CD4-positive, alpha-beta memory T cell (primary cell): ENCODE measurements around the gene DDAH2. TPM values are rescaled to one million over a fixed set of nuclear protein-coding genes. Genes with fewer than 3 reads are reported as not detected.

Experiments used
- CTCF ChIA-PET: fragments of 350-600 bp; sonication (Branson Sonifier 250); formaldehyde crosslinking; loops from one replicate; lab custom pipeline; 2021; ENCODE audit warnings: inconsistent platforms; ENCODE audit not compliant: partially characterized antibody; lab: Charles Lee
- POLR2A ChIA-PET: fragments of 350-600 bp; sonication (Branson Sonifier 250); formaldehyde crosslinking; loops from one replicate; lab custom pipeline; 2021; ENCODE audit not compliant: partially characterized antibody; lab: Charles Lee
- DNase-seq, 5 donors: peaks; one replicate each; pipeline versions ENCODE4 v3.0.0 to v3.0.0-alpha.2; 2020 to 2022; ENCODE audit warnings: mixed read lengths in 1 of 5
- H3K27ac ChIP-seq: one replicate; pipeline ENCODE4 v1.7.0; 2013; ENCODE audit warnings: low read depth, low read length
- H3K27me3 ChIP-seq: 2 replicates; pipeline ENCODE4 v1.7.0; 2013; ENCODE audit warnings: mild to moderate bottlenecking, low read length, moderate library complexity; ENCODE audit not compliant: insufficient read depth
- H3K36me3 ChIP-seq: 2 replicates; pipeline ENCODE4 v1.7.0; 2013; ENCODE audit warnings: mild to moderate bottlenecking, low read length, moderate library complexity; ENCODE audit not compliant: insufficient read depth
- H3K4me1 ChIP-seq: 2 replicates; pipeline ENCODE4 v1.7.0; 2013; ENCODE audit warnings: mild to moderate bottlenecking, low read length, moderate library complexity; ENCODE audit not compliant: insufficient read depth
- H3K4me3 ChIP-seq, 2 donors: one replicate each; pipeline ENCODE4 v1.7.0; 2013; ENCODE audit warnings: low read length in 2 of 2, mild to moderate bottlenecking in 1 of 2
- H3K9me3 ChIP-seq, 2 donors: one replicate each; pipeline ENCODE4 v1.7.0; 2013; ENCODE audit warnings: low read length in 2 of 2, control low read depth in 1 of 2; ENCODE audit not compliant: control insufficient read depth in 1 of 2
- H3K27ac Mint-ChIP-seq, 7 donors: one replicate each; pipeline ENCODE4 v1.8.0; 2020 to 2021; ENCODE audit warnings: mixed read lengths in 7 of 7, mild to moderate bottlenecking in 6 of 7, inconsistent platforms in 3 of 7, moderate library complexity in 3 of 7
- H3K27me3 Mint-ChIP-seq, 2 donors: one replicate each; pipeline ENCODE4 v1.8.0; 2020 to 2021; ENCODE audit warnings: mixed read lengths in 2 of 2
- H3K36me3 Mint-ChIP-seq, 2 donors: one replicate each; pipeline ENCODE4 v1.8.0; 2020 to 2021; ENCODE audit warnings: mixed read lengths in 2 of 2, inconsistent platforms in 1 of 2, mild to moderate bottlenecking in 1 of 2
- H3K4me1 Mint-ChIP-seq, 4 donors: one replicate each; pipeline ENCODE4 v1.8.0; 2020 to 2021; ENCODE audit warnings: mixed read lengths in 4 of 4, mild to moderate bottlenecking in 1 of 4
- H3K4me3 Mint-ChIP-seq, 8 donors: one replicate each; pipeline ENCODE4 v1.8.0; 2020 to 2021; ENCODE audit warnings: mixed read lengths in 8 of 8, mild to moderate bottlenecking in 7 of 8, moderate library complexity in 6 of 8, inconsistent platforms in 3 of 8
- H3K9me3 Mint-ChIP-seq, 8 donors: one replicate each; pipeline ENCODE4 v1.8.0; 2020 to 2021; ENCODE audit warnings: mixed read lengths in 8 of 8, mild to moderate bottlenecking in 5 of 8, inconsistent platforms in 3 of 8, moderate library complexity in 1 of 8
- intact Hi-C: fragments of 100-400 bp; cut with micrococcal nuclease; formaldehyde crosslinking; loops from one replicate; pipeline ENCODE4 v1.15.1; 2023
- polyA plus RNA-seq, 2 donors: library from polyadenylated mRNA; unstranded; fragments of 300-500 nt; fragmentation: Illumina TruSeq; gene quantifications; one replicate each; pipeline ENCODE4 v1.2.3, GENCODE V29; 2021
- total RNA-seq, 2 experiments: library from RNA; stranded (reverse); gene quantifications; one replicate each; pipeline ENCODE4 v1.2.3, GENCODE V29; 2021

Gene DDAH2
- total and polyA plus RNA-seq, 4 experiments from 2014 or later, result 5.4 to 19.8 (median 11.9) TPM

GRCh38 chr6:31692353-31692752 lies 36.7 kb downstream of the DDAH2 start:
- Histone ChIP-seq H3K27ac (no peak overlapping the region), H3K9me3 (no peaks in the 10 kb centered on the region), H3K4me3 (no peak overlapping the region), H3K27me3 (no peaks in the 10 kb centered on the region), H3K4me1 (peaks cover 2% of the 10 kb centered on the region), H3K36me3 (peaks cover 65% of the 10 kb centered on the region)
- H3K27ac Mint-ChIP-seq, result peak overlapping the region in 5 of 7 donors; percentile 7 to 63 (median 27)
- CTCF ChIA-PET, result interaction anchor here (1.1 kb wide), 1 partner anchor 78 kb away, joined by 3 read pairs; no protein-coding TSS in a partner anchor
- H3K27me3 Mint-ChIP-seq, result no peaks in the 10 kb centered on the region
- no peaks in the 10 kb centered on the region for H3K9me3 Mint-ChIP-seq
- H3K4me1 Mint-ChIP-seq, result peaks cover 2 to 4% (median 2%) of the 10 kb centered on the region in 4 donors
- H3K36me3 Mint-ChIP-seq, result peaks cover 25 to 70% of the 10 kb centered on the region in 2 donors
- POLR2A ChIA-PET, result interaction anchor here (1.0 to 3.0 kb wide), 4 partner anchors 10 to 182 kb away, joined by 3 to 15 read pairs (median 4); partner anchors contain the start of gene ABHD16A
- H3K4me3 Mint-ChIP-seq, result no peak overlapping the region
- intact Hi-C loops, result no loop called here
- no peak for DNase-seq

- DNase-seq, result no peak
- Histone ChIP-seq H3K9me3 (no peaks in the 10 kb centered on the region), H3K36me3 (peaks cover 63% of the 10 kb centered on the region), H3K4me1 (no peaks in the 10 kb centered on the region), H3K27me3 (no peaks in the 10 kb centered on the region), H3K4me3 (no peak overlapping the region), H3K27ac (no peak overlapping the region)
- H3K36me3 Mint-ChIP-seq, result peaks cover 22 to 69% of the 10 kb centered on the region in 2 donors
- intact Hi-C loops, result no loop called here
- POLR2A ChIA-PET, result interaction anchor here (1.0 to 1.4 kb wide), 3 partner anchors 11 to 132 kb away, joined by 3 read pairs; no protein-coding TSS in a partner anchor
- no peaks in the 10 kb centered on the region for H3K27me3 Mint-ChIP-seq
- CTCF ChIA-PET, result interaction anchor here (1.1 to 1.3 kb wide), 4 partner anchors 31 to 144 kb away, joined by 3 to 4 read pairs (median 3); partner anchors contain the start of gene MPIG6B
- no peak overlapping the region for H3K4me3 Mint-ChIP-seq
- H3K9me3 Mint-ChIP-seq, result no peaks in the 10 kb centered on the region
- H3K4me1 Mint-ChIP-seq, result peaks cover 0 to 3% (median under 1%) of the 10 kb centered on the region in 4 donors
- peak overlapping the region in 1 of 7 donors; percentile 21 for H3K27ac Mint-ChIP-seq
Observed at GRCh38 chr6:31691564-31692108, 37.5 kb downstream of the DDAH2 start.

GRCh38 chr6:31691078-31691463 lies 38.0 kb downstream of the DDAH2 start:
- Histone ChIP-seq H3K27ac (no peak overlapping the region), H3K27me3 (no peaks in the 10 kb centered on the region), H3K36me3 (peaks cover 62% of the 10 kb centered on the region), H3K4me1 (no peaks in the 10 kb centered on the region), H3K4me3 (no peak overlapping the region), H3K9me3 (no peaks in the 10 kb centered on the region)
- H3K4me3 Mint-ChIP-seq, result no peak overlapping the region
- POLR2A ChIA-PET, result interaction anchor here (1.0 to 1.6 kb wide), 3 partner anchors 11 to 173 kb away, joined by 3 to 4 read pairs (median 3); no protein-coding TSS in a partner anchor
- intact Hi-C loops, result no loop called here
- no peaks in the 10 kb centered on the region for H3K9me3 Mint-ChIP-seq
- peaks cover 24 to 70% of the 10 kb centered on the region in 2 donors for H3K36me3 Mint-ChIP-seq
- peak overlapping the region in 3 of 7 donors; percentile 61 to 83 (median 77) for H3K27ac Mint-ChIP-seq
- H3K27me3 Mint-ChIP-seq, result no peaks in the 10 kb centered on the region
- H3K4me1 Mint-ChIP-seq, result peaks cover 0 to 3% (median under 1%) of the 10 kb centered on the region in 4 donors
- CTCF ChIA-PET, result interaction anchor here (1.0 to 1.3 kb wide), 5 partner anchors 32 to 185 kb away, joined by 3 to 4 read pairs (median 3); partner anchors contain the start of gene MPIG6B
- no peak for DNase-seq

GRCh38 chr6:31690231-31691077 lies 38.6 kb downstream of the DDAH2 start:
- no peaks in the 10 kb centered on the region for H3K27me3 ChIP-seq
- no peak for DNase-seq
- H3K9me3 ChIP-seq, result no peaks in the 10 kb centered on the region
- no peak overlapping the region for H3K4me3 ChIP-seq
- Mint-ChIP-seq H3K27ac (peak overlapping the region in 6 of 7 donors; percentile 9 to 83 (median 62)), H3K4me1 (peaks cover 0 to 3% (median under 1%) of the 10 kb centered on the region in 4 donors), H3K36me3 (peaks cover 25 to 71% of the 10 kb centered on the region in 2 donors), H3K4me3 (no peak overlapping the region), H3K27me3 (no peaks in the 10 kb centered on the region), H3K9me3 (no peaks in the 10 kb centered on the region)
- intact Hi-C loops, result no loop called here
- no peaks in the 10 kb centered on the region for H3K4me1 ChIP-seq
- peaks cover 66% of the 10 kb centered on the region for H3K36me3 ChIP-seq
- ChIA-PET CTCF (interaction anchor here (1.0 to 1.9 kb wide), 8 partner anchors 9 to 185 kb away, joined by 3 to 5 read pairs (median 3); partner anchors contain the start of genes LY6G5C and MPIG6B), POLR2A (interaction anchor here (1.0 to 1.6 kb wide), 2 partner anchors 12 to 174 kb away, joined by 3 to 4 read pairs; no protein-coding TSS in a partner anchor)
- H3K27ac ChIP-seq, result no peak overlapping the region

- CTCF ChIA-PET, result interaction anchor here (1.2 to 1.9 kb wide), 3 partner anchors 8 to 36 kb away, joined by 3 to 5 read pairs (median 3); partner anchors contain the start of gene LY6G5C
- peaks cover 20 to 61% of the 10 kb centered on the region in 2 donors for H3K36me3 Mint-ChIP-seq
- H3K4me1 Mint-ChIP-seq, result peaks cover 0 to 3% (median under 1%) of the 10 kb centered on the region in 4 donors
- Histone ChIP-seq H3K4me1 (no peaks in the 10 kb centered on the region), H3K27ac (no peak overlapping the region), H3K27me3 (no peaks in the 10 kb centered on the region), H3K36me3 (peaks cover 58% of the 10 kb centered on the region), H3K4me3 (no peak overlapping the region), H3K9me3 (no peaks in the 10 kb centered on the region)
- intact Hi-C loops, result no loop called here
- H3K27me3 Mint-ChIP-seq, result no peaks in the 10 kb centered on the region
- POLR2A ChIA-PET, result interaction anchor here (1.6 kb wide), 1 partner anchor 175 kb away, joined by 4 read pairs; no protein-coding TSS in a partner anchor
- no peaks in the 10 kb centered on the region for H3K9me3 Mint-ChIP-seq
- no peak overlapping the region for H3K4me3 Mint-ChIP-seq
- DNase-seq, result no peak
- H3K27ac Mint-ChIP-seq, result peak overlapping the region in 3 of 7 donors; percentile 7 to 64 (median 24)
Observed at GRCh38 chr6:31689249-31690110, 39.6 kb downstream of the DDAH2 start.

- H3K4me3 ChIP-seq, result no peak overlapping the region
- peaks cover 47% of the 10 kb centered on the region for H3K36me3 ChIP-seq
- Mint-ChIP-seq H3K4me1 (peaks cover 0 to 3% (median under 1%) of the 10 kb centered on the region in 4 donors), H3K36me3 (peaks cover 20 to 55% of the 10 kb centered on the region in 2 donors), H3K9me3 (no peaks in the 10 kb centered on the region), H3K27ac (peak overlapping the region in 3 of 7 donors; percentile 7 to 68 (median 48)), H3K27me3 (no peaks in the 10 kb centered on the region), H3K4me3 (no peak overlapping the region)
- no peaks in the 10 kb centered on the region for H3K9me3 ChIP-seq
- ChIA-PET CTCF (interaction anchor here (0.8 kb wide), 1 partner anchor 142 kb away, joined by 4 read pairs; no protein-coding TSS in a partner anchor), POLR2A (interaction anchor here (0.6 to 2.5 kb wide), 2 partner anchors 15 to 143 kb away, joined by 4 to 7 read pairs; partner anchors contain the start of gene ABHD16A)
- H3K27ac ChIP-seq, result no peak overlapping the region
- H3K27me3 ChIP-seq, result no peaks in the 10 kb centered on the region
- intact Hi-C loops, result no loop called here
- DNase-seq, result no peak
- H3K4me1 ChIP-seq, result no peaks in the 10 kb centered on the region
Observed at GRCh38 chr6:31687860-31688693, 41.0 kb downstream of the DDAH2 start.
